SU-DHL-6 (cell line): ENCODE results near the gene SGSM1.

Experiments used
- H2AFZ ChIP-seq: fragments of 200-600 bp; sonication (generic); 2 replicates; pipeline ENCODE4 v1.6.1; 2014; ENCODE audit warnings: low read depth, mild to moderate bottlenecking, moderate library complexity, mixed read lengths, antibody characterized with exemption, low read length; ENCODE audit not compliant: severe bottlenecking
- H3F3A ChIP-seq: fragments of 200-600 bp; shearing (Covaris generic); 2 replicates; pipeline ENCODE4 v1.6.0; 2016; ENCODE audit warnings: antibody characterized with exemption, mild to moderate bottlenecking; ENCODE audit not compliant: insufficient read depth
- H3K27ac ChIP-seq: fragments of 200-600 bp; sonication (generic); 2 replicates; pipeline ENCODE4 v1.5.1; 2016; ENCODE audit warnings: low read depth, mild to moderate bottlenecking, low read length, moderate library complexity, mixed read lengths
- H3K27me3 ChIP-seq: fragments of 200-600 bp; sonication (generic), shearing (Covaris generic); 2 replicates; pipeline ENCODE4 v1.6.0; 2014; ENCODE audit warnings: mild to moderate bottlenecking, low read length
- H3K36me3 ChIP-seq: fragments of 200-600 bp; sonication (generic); 2 replicates; pipeline ENCODE4 v1.6.1; 2014; ENCODE audit warnings: mild to moderate bottlenecking, low read length, mixed read lengths
- H3K4me2 ChIP-seq: fragments of 300-600, 200-600 bp; shearing (Covaris generic), sonication (generic); 2 replicates; pipeline ENCODE4 v1.6.0; 2014; ENCODE audit warnings: low read length, low read depth, mild to moderate bottlenecking; ENCODE audit not compliant: poor library complexity, severe bottlenecking
- H3K4me3 ChIP-seq: fragments of 200-600 bp; sonication (generic); 2 replicates; pipeline ENCODE4 v1.5.1; 2014; ENCODE audit warnings: antibody characterized with exemption, low read length, mild to moderate bottlenecking, mixed read lengths; ENCODE audit not compliant: insufficient read depth, poor library complexity, severe bottlenecking
- H3K79me2 ChIP-seq: fragments of 200-600 bp; sonication (generic); 2 replicates; pipeline ENCODE4 v1.6.1; 2014; ENCODE audit warnings: mild to moderate bottlenecking, low read length, moderate library complexity; ENCODE audit not compliant: insufficient read depth
- H3K9ac ChIP-seq: fragments of 200-600 bp; sonication (generic); 2 replicates; pipeline ENCODE4 v1.7.0; 2014; ENCODE audit warnings: mild to moderate bottlenecking, low read length
- H3K9me2 ChIP-seq: fragments of 200-600 bp; sonication (generic); replicated peaks from 2 replicates; pipeline ENCODE4 v1.6.1; 2014; ENCODE audit warnings: low read length; ENCODE audit not compliant: insufficient read depth
- H3K9me3 ChIP-seq: fragments of 200-600 bp; sonication (generic); 2 replicates; pipeline ENCODE4 v1.6.1; 2014; ENCODE audit warnings: low read length, mixed read lengths; ENCODE audit not compliant: insufficient read depth
- H4K20me1 ChIP-seq: fragments of 200-600 bp; sonication (generic); 2 replicates; pipeline ENCODE4 v1.6.1; 2014; ENCODE audit warnings: low read depth, mild to moderate bottlenecking, antibody characterized with exemption, low read length, moderate library complexity, mixed read lengths
- EZH2phosphoT487 ChIP-seq: fragments of 200-600 bp; sonication (generic), shearing (Covaris generic); conservative IDR thresholded peaks from 2 replicates; pipeline ENCODE4 v1.6.1; 2018; ENCODE audit warnings: mild to moderate bottlenecking, antibody characterized with exemption, low read length, moderate library complexity, mixed read lengths
- TF ChIP-seq, protein P1 (sequence below): fragments of 200-600 bp; sonication (generic); IDR thresholded peaks from one replicate; pipeline ENCODE4 v1.5.1; 2017; ENCODE audit warnings: antibody characterized with exemption, mild to moderate bottlenecking, low read length, moderate library complexity; ENCODE audit not compliant: insufficient read depth, poor library complexity, severe bottlenecking

SGSM1 gene

DNA sequence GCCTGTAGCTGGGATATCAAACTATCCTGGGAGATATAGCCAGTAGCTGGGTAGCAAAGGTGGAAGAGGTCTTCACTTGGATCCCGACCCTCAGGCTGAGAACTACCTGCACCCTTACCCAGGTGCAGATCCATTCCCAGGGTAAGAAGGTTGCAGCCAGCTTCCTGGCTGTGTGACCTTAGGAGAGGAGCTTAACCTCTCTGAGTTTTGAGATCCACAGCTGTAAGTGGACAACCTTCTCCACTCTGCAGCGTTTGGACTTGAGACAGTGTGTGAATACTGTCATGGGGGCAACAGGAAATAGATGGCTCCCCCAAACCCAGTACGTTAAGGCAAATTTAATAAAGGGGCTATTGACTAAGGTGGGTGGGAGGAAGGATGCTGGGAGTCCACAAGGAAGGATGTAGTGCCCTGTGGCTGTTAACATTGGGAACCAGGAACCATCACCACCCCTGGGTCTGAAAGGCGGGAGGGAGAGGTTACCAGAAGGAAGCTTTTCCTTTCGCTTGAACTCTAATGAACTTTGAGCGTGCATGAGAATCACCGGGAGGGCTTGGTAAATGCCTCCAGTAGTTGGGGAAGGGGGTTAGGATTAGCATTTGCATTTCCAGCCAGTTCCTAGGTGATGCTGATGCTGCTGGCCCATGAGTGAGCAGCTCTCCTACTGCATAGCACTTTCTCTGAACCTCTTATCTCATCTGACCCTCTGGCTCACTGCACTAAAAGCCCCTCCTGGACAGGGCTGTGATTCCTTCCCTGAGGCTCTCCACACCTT lies 24.4 kb downstream of the SGSM1 start:
- Histone ChIP-seq H3K9me3 (no peaks in the 10 kb centered on the region), H3K79me2 (no peaks in the 10 kb centered on the region), H3F3A (no peaks in the 10 kb centered on the region), H3K9me2 (no peaks in the 10 kb centered on the region), H3K36me3 (no peaks in the 10 kb centered on the region), H3K4me3 (no peak overlapping the region), H3K27ac (no peak overlapping the region), H2AFZ (no peak overlapping the region), H3K27me3 (no peaks in the 10 kb centered on the region), H3K4me2 (no peak overlapping the region), H4K20me1 (no peaks in the 10 kb centered on the region), H3K9ac (no peak overlapping the region)
- TF ChIP-seq EZH2phosphoT487: no peak
- TF ChIP-seq, protein P1, sequence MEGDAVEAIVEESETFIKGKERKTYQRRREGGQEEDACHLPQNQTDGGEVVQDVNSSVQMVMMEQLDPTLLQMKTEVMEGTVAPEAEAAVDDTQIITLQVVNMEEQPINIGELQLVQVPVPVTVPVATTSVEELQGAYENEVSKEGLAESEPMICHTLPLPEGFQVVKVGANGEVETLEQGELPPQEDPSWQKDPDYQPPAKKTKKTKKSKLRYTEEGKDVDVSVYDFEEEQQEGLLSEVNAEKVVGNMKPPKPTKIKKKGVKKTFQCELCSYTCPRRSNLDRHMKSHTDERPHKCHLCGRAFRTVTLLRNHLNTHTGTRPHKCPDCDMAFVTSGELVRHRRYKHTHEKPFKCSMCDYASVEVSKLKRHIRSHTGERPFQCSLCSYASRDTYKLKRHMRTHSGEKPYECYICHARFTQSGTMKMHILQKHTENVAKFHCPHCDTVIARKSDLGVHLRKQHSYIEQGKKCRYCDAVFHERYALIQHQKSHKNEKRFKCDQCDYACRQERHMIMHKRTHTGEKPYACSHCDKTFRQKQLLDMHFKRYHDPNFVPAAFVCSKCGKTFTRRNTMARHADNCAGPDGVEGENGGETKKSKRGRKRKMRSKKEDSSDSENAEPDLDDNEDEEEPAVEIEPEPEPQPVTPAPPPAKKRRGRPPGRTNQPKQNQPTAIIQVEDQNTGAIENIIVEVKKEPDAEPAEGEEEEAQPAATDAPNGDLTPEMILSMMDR: no peak

DNA sequence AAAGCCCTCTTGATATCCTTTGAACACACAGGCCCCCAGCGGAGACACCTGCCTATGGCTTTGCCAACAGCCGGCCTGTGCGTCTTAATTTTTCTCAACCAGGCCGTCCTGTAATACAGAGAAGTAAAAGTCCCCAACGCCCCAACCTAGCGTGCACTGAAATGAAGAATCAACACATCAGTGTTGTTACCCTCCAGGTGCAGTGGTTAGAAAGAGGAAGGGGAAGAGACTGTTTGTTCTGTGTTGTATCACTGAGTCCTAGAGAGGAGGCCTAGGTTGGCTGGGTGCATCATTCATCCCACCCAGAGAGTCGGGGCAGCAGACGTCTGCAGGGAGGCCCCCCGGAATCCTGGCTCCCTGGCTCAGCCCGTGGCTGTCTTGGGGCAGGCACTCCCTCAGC lies 25.7 kb downstream of the SGSM1 start:
- H3F3A ChIP-seq: no peaks in the 10 kb centered on the region
- H3K4me2 ChIP-seq: no peak overlapping the region
- TF ChIP-seq EZH2phosphoT487: no peak
- TF ChIP-seq, protein P1: no peak
- H3K9ac ChIP-seq: no peak overlapping the region
- no peak overlapping the region for H2AFZ ChIP-seq
- no peaks in the 10 kb centered on the region for H3K36me3 ChIP-seq
- H3K9me3 ChIP-seq: no peaks in the 10 kb centered on the region
- no peaks in the 10 kb centered on the region for H4K20me1 ChIP-seq
- H3K27me3 ChIP-seq: no peaks in the 10 kb centered on the region
- H3K79me2 ChIP-seq: no peaks in the 10 kb centered on the region
- H3K27ac ChIP-seq: no peak overlapping the region
- no peaks in the 10 kb centered on the region for H3K9me2 ChIP-seq
- H3K4me3 ChIP-seq: no peak overlapping the region

DNA sequence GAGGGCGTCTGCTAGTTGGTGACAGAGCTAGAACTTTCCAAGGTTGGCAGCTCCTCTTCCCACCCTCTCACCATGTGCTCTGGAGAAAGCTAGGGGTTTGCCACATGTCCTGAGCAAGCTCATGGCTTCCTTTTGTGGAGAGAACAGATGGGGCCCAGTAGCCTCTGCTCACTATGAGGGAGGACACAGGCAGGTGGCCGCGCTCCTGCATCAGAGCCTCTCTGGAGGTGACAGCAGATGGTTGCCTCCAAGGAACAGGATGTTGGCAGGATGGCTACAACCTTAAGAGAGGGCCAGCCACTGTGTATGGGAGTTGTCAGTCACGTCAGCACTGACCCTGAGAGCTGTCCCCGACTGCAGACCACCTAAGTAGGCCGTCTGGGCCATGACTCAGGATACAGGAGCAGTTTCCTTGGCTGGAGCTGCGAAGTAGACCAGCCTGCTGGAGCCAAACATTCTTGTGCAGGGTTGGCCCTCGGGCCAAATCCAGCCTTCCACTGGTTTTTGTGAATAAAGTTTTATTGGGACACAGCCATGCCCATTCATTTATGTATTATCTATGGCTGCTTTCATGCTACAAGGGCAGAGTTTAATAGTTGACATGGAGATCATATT lies 28.0 kb downstream of the SGSM1 start:
- H3K9me2 ChIP-seq: no peaks in the 10 kb centered on the region
- no peaks in the 10 kb centered on the region for H3K79me2 ChIP-seq
- H4K20me1 ChIP-seq: no peaks in the 10 kb centered on the region
- no peak overlapping the region for H2AFZ ChIP-seq
- H3F3A ChIP-seq: no peaks in the 10 kb centered on the region
- H3K27ac ChIP-seq: no peak overlapping the region
- H3K27me3 ChIP-seq: no peaks in the 10 kb centered on the region
- TF ChIP-seq, protein P1: no peak
- no peak for TF ChIP-seq EZH2phosphoT487
- no peak overlapping the region for H3K4me3 ChIP-seq
- no peaks in the 10 kb centered on the region for H3K36me3 ChIP-seq
- H3K9me3 ChIP-seq: no peaks in the 10 kb centered on the region
- H3K4me2 ChIP-seq: no peak overlapping the region
- no peak overlapping the region for H3K9ac ChIP-seq
